Mammary epithelial cell (primary cell): ENCODE data around the gene FGF19.

Experiments
- CTCF ChIP-seq, 2 donors: IDR thresholded peaks in 1 of 2; conservative IDR thresholded peaks in 1 of 2; 2 replicates each; pipeline ENCODE4 v1.5.1; 2011 to 2012; ENCODE audit warnings: inconsistent platforms in 2 of 2, low read length in 2 of 2, mild to moderate bottlenecking in 2 of 2, control low read depth in 1 of 2, low read depth in 1 of 2; ENCODE audit not compliant: insufficient read depth in 1 of 2; ENCODE audit errors: extremely low read depth in 1 of 2
- EZH2 ChIP-seq: IDR thresholded peaks from 2 replicates; pipeline ENCODE4 v1.6.1; 2012; ENCODE audit warnings: low read length, inconsistent platforms, borderline replicate concordance

- TF ChIP-seq CTCF (conservative IDR thresholded peaks at IDR 0.05 in 1 of 2, IDR thresholded peaks at IDR 0.05 in 1 of 2; ENCODE audit: extremely low read depth in 1 of 2, insufficient read depth in 1 of 2, low read depth in 1 of 2, low read length in 2 of 2) (no peak), EZH2 (no peak)
These were observed 2.3 kb upstream of the FGF19 start for GRCh38 chr11:69705901-69706787.
